HG03354 (cell line): ENCODE measurements around the gene ADGRF5.

Source experiments
- ATAC-seq: cut with Tn5 transposase; IDR thresholded peaks from one replicate; pipeline ENCODE4 v1.9.1; 2021; ENCODE audit warnings: mild to moderate bottlenecking; ENCODE audit not compliant: unreplicated experiment, poor library complexity, severe bottlenecking

Gene ADGRF5, protein sequence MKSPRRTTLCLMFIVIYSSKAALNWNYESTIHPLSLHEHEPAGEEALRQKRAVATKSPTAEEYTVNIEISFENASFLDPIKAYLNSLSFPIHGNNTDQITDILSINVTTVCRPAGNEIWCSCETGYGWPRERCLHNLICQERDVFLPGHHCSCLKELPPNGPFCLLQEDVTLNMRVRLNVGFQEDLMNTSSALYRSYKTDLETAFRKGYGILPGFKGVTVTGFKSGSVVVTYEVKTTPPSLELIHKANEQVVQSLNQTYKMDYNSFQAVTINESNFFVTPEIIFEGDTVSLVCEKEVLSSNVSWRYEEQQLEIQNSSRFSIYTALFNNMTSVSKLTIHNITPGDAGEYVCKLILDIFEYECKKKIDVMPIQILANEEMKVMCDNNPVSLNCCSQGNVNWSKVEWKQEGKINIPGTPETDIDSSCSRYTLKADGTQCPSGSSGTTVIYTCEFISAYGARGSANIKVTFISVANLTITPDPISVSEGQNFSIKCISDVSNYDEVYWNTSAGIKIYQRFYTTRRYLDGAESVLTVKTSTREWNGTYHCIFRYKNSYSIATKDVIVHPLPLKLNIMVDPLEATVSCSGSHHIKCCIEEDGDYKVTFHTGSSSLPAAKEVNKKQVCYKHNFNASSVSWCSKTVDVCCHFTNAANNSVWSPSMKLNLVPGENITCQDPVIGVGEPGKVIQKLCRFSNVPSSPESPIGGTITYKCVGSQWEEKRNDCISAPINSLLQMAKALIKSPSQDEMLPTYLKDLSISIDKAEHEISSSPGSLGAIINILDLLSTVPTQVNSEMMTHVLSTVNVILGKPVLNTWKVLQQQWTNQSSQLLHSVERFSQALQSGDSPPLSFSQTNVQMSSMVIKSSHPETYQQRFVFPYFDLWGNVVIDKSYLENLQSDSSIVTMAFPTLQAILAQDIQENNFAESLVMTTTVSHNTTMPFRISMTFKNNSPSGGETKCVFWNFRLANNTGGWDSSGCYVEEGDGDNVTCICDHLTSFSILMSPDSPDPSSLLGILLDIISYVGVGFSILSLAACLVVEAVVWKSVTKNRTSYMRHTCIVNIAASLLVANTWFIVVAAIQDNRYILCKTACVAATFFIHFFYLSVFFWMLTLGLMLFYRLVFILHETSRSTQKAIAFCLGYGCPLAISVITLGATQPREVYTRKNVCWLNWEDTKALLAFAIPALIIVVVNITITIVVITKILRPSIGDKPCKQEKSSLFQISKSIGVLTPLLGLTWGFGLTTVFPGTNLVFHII (N-terminal part only)

DNA sequence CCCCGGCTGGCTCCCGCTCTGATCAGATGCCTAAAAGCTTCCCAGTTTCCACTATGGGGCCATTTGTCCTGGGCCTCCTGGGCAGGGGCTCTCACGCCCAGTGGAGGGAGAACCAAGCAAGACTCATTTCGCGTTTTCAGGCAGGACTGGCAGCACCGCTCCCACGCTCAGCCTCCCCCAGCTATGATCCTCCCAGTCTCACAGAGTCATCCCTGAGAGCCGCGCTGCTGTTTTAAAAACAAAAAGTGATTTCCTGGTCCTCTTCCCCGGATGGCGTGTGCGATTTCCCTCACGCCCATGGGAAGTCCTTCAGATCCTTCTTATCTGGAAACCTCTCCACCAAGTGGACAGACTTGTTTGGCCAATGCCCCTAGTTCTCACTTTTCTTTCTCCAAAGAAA is at the start of gene ADGRF5:
Gene ADGRF5 (minus strand): TSS at position 208 of the 400 bp plus-strand sequence. CDS start 15,176 bp downstream, outside the sequence.
- ATAC-seq: no peak

DNA sequence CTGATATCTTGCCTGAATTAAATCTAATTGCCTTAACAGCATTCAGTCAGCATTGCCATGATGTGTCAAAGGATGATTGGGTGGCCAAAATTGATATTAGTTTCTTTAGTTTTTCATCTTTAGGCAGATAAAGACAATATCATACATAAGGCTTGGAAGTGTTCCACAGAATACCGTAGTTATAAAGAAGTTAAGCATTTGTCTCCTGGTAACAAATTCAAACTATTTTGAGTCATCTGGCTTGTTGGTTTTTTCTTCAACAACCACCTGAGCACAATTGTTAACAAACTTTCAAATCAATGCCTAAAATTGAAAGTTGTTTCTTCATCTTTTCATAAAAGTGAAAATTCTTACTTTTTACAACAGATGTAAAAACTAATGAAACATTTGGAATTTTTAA is 47.5 kb upstream of the ADGRF5 start:
- no peak for ATAC-seq

- ATAC-seq: no peak
Measured at GRCh38 chr6:46967826-46968349, 46.1 kb upstream of the ADGRF5 start.

DNA sequence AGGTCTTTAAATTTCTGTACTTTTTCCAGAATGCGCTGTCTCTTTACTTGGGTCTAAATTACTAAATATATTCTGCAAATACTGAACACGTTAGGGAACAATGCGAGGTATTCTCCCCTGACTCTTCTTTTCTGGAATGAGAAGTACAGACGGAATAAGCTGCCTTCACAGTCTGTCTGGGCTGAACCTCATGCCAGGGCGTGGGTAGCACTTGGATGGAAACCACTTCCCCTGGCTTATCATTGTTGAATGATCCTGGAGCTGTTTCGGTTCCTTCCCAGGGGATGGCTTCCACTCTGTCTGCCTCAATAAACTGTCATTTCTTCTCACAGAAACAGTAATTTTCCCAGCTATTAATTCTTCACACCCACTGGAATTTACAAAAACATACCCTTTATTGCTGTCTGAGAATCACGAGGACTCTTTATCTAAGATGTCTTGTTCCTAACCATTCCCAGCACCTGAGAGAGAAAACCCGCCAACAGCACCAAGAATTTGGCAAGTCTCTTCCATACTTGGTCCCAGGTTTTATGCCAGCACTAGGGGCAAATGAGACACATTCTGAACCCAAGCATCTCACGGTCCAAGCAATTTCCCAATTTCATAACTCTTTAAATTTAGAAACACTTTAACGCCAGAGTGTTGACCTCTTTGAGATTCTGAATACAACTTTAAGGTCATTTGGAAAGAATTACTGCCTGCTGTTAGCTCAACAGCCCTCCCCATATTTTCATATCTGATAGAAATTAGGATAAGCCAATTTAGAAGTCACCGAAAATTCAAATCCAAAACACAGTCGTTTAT is 43.2 kb upstream of the ADGRF5 start:
- no peak for ATAC-seq

DNA sequence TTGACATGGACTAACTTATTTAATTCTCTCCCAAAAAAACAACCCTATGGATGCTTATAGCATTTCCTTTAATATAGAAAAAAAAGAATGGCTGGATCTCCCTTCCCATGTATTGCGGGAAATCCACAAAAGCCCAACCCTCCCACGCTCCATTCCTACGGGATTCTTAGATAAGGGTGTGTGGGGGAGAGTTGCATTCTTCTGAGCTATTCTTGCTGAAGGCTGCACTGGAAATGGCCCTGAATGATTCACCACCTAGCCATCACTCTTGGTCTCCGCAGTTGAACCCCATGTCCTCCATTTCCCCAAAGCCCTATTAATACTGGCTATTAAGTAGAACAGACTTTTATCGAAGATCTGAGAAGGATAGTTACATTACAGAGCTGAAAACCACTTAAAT is 41.9 kb upstream of the ADGRF5 start:
- ATAC-seq: no peak

DNA sequence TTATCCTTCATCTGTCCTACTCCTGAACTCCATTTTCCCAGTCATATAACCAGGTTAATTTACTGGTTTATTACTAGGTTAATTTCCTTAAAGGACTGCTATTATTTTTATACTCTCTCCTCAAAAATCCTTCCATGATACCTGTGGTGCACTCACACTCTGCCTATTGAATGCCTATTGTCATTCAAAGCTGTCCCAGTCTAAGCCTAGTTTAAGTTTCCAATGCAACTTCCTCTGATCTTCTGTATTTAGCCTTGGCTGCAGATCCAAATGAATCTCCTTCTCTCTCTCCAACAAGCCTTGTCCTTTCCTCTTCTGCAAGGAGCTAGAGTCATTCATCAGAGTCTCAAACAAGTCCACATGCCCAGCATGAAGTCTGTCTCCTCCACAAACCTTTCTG is 41.3 kb upstream of the ADGRF5 start:
- no peak for ATAC-seq

- no peak for ATAC-seq
Measured at GRCh38 chr6:46961711-46962110, 40.0 kb upstream of the ADGRF5 start.

- no peak for ATAC-seq
Measured at GRCh38 chr6:46961232-46961631, 39.5 kb upstream of the ADGRF5 start.

DNA sequence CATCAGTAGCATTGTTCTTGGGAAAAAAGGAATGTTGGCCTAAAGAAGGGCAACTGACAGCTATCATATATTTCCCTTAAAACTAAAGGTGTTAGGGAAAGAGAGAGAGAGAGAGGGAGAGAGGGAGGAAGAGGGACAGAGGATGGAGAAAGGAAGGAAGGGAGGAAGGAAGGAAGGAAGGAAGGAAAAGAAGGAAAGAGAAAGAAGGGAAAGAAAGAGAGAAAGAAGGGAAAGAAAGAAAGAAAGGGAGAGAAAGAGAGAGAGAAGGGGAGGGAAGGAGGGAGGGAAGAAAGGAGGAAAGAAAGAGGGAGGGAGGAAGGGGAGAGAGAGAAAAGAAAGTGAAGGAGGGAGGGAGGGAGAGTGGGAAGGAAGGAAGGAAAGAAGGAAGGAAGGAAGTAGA is 37.7 kb upstream of the ADGRF5 start:
- ATAC-seq: no peak

GRCh38 chr6:46956409-46956808 is 34.7 kb upstream of the ADGRF5 start:
- no peak for ATAC-seq

- ATAC-seq: no peak
Measured at GRCh38 chr6:46954837-46955451, 33.2 kb upstream of the ADGRF5 start.

DNA sequence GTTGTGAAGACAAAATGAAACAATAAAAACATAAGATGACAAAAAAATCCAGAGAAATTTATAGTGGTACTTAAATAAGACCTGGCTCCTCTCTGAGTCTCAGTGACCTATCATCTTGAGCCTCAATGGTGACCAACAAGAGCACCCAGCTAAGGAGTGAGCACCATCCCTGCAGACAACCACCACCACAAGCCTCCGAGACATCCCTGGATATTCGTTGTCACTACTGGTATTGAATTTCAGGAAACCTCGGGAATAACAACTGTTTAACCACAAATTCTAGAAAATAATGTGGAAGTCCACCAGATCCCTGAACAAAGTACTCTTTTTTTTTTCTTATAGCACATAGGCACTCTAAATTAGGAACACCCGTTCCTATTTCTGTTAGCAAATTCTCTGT is 32.2 kb upstream of the ADGRF5 start:
- ATAC-seq: no peak

- no peak for ATAC-seq
Measured at GRCh38 chr6:46949632-46950280, 28.0 kb upstream of the ADGRF5 start.

- ATAC-seq: no peak
Measured at GRCh38 chr6:46948699-46949098, 27.0 kb upstream of the ADGRF5 start.

DNA sequence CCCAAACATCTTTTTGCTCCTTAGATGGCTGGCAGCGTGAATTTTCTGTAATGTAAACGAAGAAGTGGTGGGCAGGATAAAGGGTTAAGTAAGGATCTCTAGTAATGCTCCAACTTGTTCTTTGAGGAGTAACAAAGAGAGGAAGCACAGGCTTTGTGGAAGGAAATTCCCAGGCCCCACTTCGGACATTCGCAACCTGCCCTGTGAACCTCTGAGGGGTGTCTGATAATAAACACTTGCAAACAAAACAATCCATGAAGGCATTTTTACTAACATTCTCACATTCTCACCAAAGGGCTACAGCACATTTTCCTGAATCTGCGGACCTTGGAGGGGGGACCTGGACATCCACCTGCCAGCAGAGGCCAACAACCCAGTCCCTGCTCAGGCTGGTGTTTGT is 25.8 kb upstream of the ADGRF5 start:
- no peak for ATAC-seq

- ATAC-seq: no peak
Measured at GRCh38 chr6:46940433-46941226, 18.9 kb upstream of the ADGRF5 start.

GRCh38 chr6:46937642-46938041 is 15.9 kb upstream of the ADGRF5 start:
- no peak for ATAC-seq
